GM12878 (cell line): Measurements from ENCODE around the gene HVCN1. TPM values are rescaled to one million over a fixed set of nuclear protein-coding genes. Genes with fewer than 3 reads are reported as not detected.
A peak's percentile ranks its signal among the peaks of the same experiment; 100 is the strongest.

Experiments
- HDAC2 ChIP-seq: fragments of 200-600 bp; sonication (generic); IDR thresholded peaks from 2 replicates; pipeline ENCODE4 v1.6.1; 2017
- HDGF ChIP-seq: fragments of 450-650 bp; IDR thresholded peaks from 2 replicates; pipeline ENCODE4 v1.6.1; 2016; ENCODE audit warnings: antibody characterized with exemption
- IKZF2 ChIP-seq, 2 experiments: fragments of 450-650 bp; IDR thresholded peaks; 2 replicates each; pipeline ENCODE4 v1.6.1; 2017; ENCODE audit warnings: mild to moderate bottlenecking in 2 of 2, moderate library complexity in 2 of 2
- MEF2B ChIP-seq: fragments of 450-650 bp; IDR thresholded peaks from 2 replicates; pipeline ENCODE4 v1.6.1; 2018; ENCODE audit warnings: mild to moderate bottlenecking, moderate library complexity; ENCODE audit not compliant: partially characterized antibody, poor library complexity, severe bottlenecking
- NFYA ChIP-seq: IDR thresholded peaks from 2 replicates; pipeline ENCODE4 v1.6.1; 2011; ENCODE audit warnings: low read depth, mild to moderate bottlenecking, low read length, improper control_type of control experiment, borderline replicate concordance
- PAX8 ChIP-seq: fragments of 450-650 bp; IDR thresholded peaks from 2 replicates; pipeline ENCODE4 v1.6.1; 2017; ENCODE audit warnings: mild to moderate bottlenecking, moderate library complexity
- RB1 ChIP-seq: fragments of 450-650 bp; formaldehyde crosslinking; IDR thresholded peaks from 2 replicates; pipeline ENCODE4 v1.6.1; 2017; ENCODE audit warnings: mild to moderate bottlenecking, borderline replicate concordance
- RFX5 ChIP-seq: IDR thresholded peaks from 2 replicates; pipeline ENCODE4 v1.6.1; 2011; ENCODE audit warnings: low read depth, low read length, improper control_type of control experiment
- SIX5 ChIP-seq: IDR thresholded peaks from 2 replicates; pipeline ENCODE4 v1.6.1; 2011; ENCODE audit warnings: mild to moderate bottlenecking, low read depth, low read length, moderate library complexity; ENCODE audit not compliant: severe bottlenecking
- SMARCA5 ChIP-seq: fragments of 450-650 bp; IDR thresholded peaks from 2 replicates; pipeline ENCODE4 v1.6.1; 2017; ENCODE audit warnings: mild to moderate bottlenecking
- ZBTB40 ChIP-seq: fragments of 450-650 bp; IDR thresholded peaks from 2 replicates; pipeline ENCODE4 v1.6.1; 2016; ENCODE audit warnings: mild to moderate bottlenecking, moderate library complexity, borderline replicate concordance
- ZNF687 ChIP-seq: fragments of 450-650 bp; IDR thresholded peaks from 2 replicates; pipeline ENCODE4 v1.6.1; 2017; ENCODE audit warnings: mild to moderate bottlenecking, moderate library complexity
- polyA plus RNA-seq, 11 experiments: library from polyadenylated mRNA; depleted of rRNA in 4 of 11; unstranded in 6 of 11; stranded (reverse) in 5 of 11; fragments of >200 nt; fragmentation: Nextera tagmentation in 4 of 11; fragmentation: Illumina TruSeq in 1 of 11; extraction: Ambion mirVana in 4 of 11; extraction: Trizol in 1 of 11; gene quantifications; 1 replicate in 1 of 11; 2 replicates in 10 of 11; pipeline versions ENCODE4 v1.2.1 to v1.2.3, GENCODE V29; 2011 to 2016; ENCODE audit warnings: inconsistent platforms in 2 of 11, missing spikeins in 2 of 11, low read depth in 1 of 11
- total RNA-seq, 4 experiments: library from RNA; depleted of rRNA in 3 of 4; stranded (reverse); fragments of >200 nt in 3 of 4; fragmentation: Illumina TruSeq in 1 of 4; extraction: Trizol in 1 of 4; gene quantifications; 2 replicates each; pipeline versions ENCODE4 v1.2.1 to v1.2.3, GENCODE V29; 2013 to 2021

The HVCN1 gene
- total and polyA plus RNA-seq, 10 of the 15 experiments (the other 5 are each of a cell fraction or from before 2014, with no cell fraction given): 27.8 to 181 (median 103) TPM

GRCh38 chr12:110686294-110686903 lies 2.5 kb downstream of the HVCN1 start (continued):
- TF ChIP-seq NFYA: no peak
- TF ChIP-seq PAX8: no peak
- no peak for TF ChIP-seq HDAC2
- TF ChIP-seq RFX5: no peak
- TF ChIP-seq HDGF: no peak
- TF ChIP-seq ZBTB40: no peak
- no peak for TF ChIP-seq SIX5
- TF ChIP-seq MEF2B: peak; percentile 70
- TF ChIP-seq SMARCA5: peak; percentile 82; the same call in 1 of the 2 replicates
- no peak for TF ChIP-seq IKZF2 (IDR thresholded peaks at IDR 0.05)
- TF ChIP-seq RB1: no peak
- no peak for TF ChIP-seq ZNF687
